Activated B cell treated with CpG ODN at 0.5 μM for 24 hours (primary cell): ENCODE measurements around the gene WDR45B. TPM values are rescaled to one million over a fixed set of nuclear protein-coding genes. Genes with fewer than 3 reads are reported as not detected.

Experiments
- ATAC-seq: fragments of 200-7000 bp; cut with Tn5 transposase; one replicate; pipeline ENCODE4 v1.10.0; 2021; ENCODE audit warnings: low read depth, mild to moderate bottlenecking, moderate library complexity
- CTCF ChIA-PET: fragments of 350-600 bp; sonication (Branson Sonifier 250); formaldehyde crosslinking; loops from one replicate; lab custom pipeline; 2021; ENCODE audit warnings: antibody characterized with exemption; lab: Charles Lee
- POLR2A ChIA-PET: fragments of 350-600 bp; sonication (Branson Sonifier 250); formaldehyde crosslinking; loops from one replicate; lab custom pipeline; 2021; ENCODE audit warnings: antibody characterized with exemption; lab: Charles Lee
- DNase-seq: peaks from one replicate; pipeline ENCODE4 v3.0.0; 2022
- H3K27ac Mint-ChIP-seq: one replicate; pipeline ENCODE4 v1.8.0; 2020; ENCODE audit warnings: mixed read lengths
- H3K27me3 Mint-ChIP-seq: one replicate; pipeline ENCODE4 v1.8.0; 2021; ENCODE audit warnings: mixed read lengths
- H3K36me3 Mint-ChIP-seq: one replicate; pipeline ENCODE4 v1.8.0; 2021; ENCODE audit warnings: low read depth, mixed read lengths
- H3K4me1 Mint-ChIP-seq: one replicate; pipeline ENCODE4 v1.8.0; 2021; ENCODE audit warnings: mixed read lengths
- H3K4me3 Mint-ChIP-seq: one replicate; pipeline ENCODE4 v1.8.0; 2020; ENCODE audit warnings: mild to moderate bottlenecking, mixed read lengths
- H3K9me3 Mint-ChIP-seq: one replicate; pipeline ENCODE4 v1.8.0; 2020; ENCODE audit warnings: mixed read lengths
- CTCF ChIP-seq: fragments of 200-600 bp; IDR thresholded peaks from one replicate; pipeline ENCODE4 v1.8.0; 2022; ENCODE audit warnings: antibody characterized with exemption, mild to moderate bottlenecking
- intact Hi-C: fragments of 100-400 bp; cut with micrococcal nuclease; formaldehyde crosslinking; loops from one replicate; pipeline ENCODE4 v1.15.1; 2024
- total RNA-seq: library from RNA; stranded (reverse); gene quantifications from 2 replicates; pipeline ENCODE4 v1.2.3, GENCODE V29; 2022

The WDR45B gene
- total RNA-seq, 1 donor from 2014 or later: 51.2 TPM

- ATAC-seq (no peak), DNase-seq (no peak)
- H3K9me3 Mint-ChIP-seq: no peaks in the 10 kb centered on the region
- no peak for TF ChIP-seq CTCF
- ChIA-PET POLR2A (no interaction called here), CTCF (no interaction called here)
- no peaks in the 10 kb centered on the region for H3K27me3 Mint-ChIP-seq
- intact Hi-C loops: no loop called here
- H3K4me1 Mint-ChIP-seq: no peaks in the 10 kb centered on the region
- H3K4me3 Mint-ChIP-seq: no peak overlapping the region
- no peaks in the 10 kb centered on the region for H3K36me3 Mint-ChIP-seq
- H3K27ac Mint-ChIP-seq: no peak overlapping the region
Observed at GRCh38 chr17:82687871-82688270, 39.6 kb upstream of the WDR45B start.

GRCh38 chr17:82687375-82687861, 39.2 kb upstream of the WDR45B start:
- no peak for TF ChIP-seq CTCF
- ATAC-seq: no peak
- no peaks in the 10 kb centered on the region for H3K27me3 Mint-ChIP-seq

GRCh38 chr17:82686366-82687324, 38.4 kb upstream of the WDR45B start:
- Mint-ChIP-seq H3K4me1 (no peaks in the 10 kb centered on the region), H3K27ac (no peak overlapping the region), H3K27me3 (no peaks in the 10 kb centered on the region), H3K36me3 (peaks cover 3% of the 10 kb centered on the region), H3K4me3 (no peak overlapping the region), H3K9me3 (peaks cover 8% of the 10 kb centered on the region)
- POLR2A ChIA-PET: interaction anchor here (0.7 kb wide), 1 partner anchor 315 kb away, joined by 3 read pairs; no protein-coding TSS in a partner anchor
- no peak for TF ChIP-seq CTCF
- DNase-seq (no peak), ATAC-seq (no peak)
- CTCF ChIA-PET: no interaction called here
- intact Hi-C loops: no loop called here

More at GRCh38 chr17:82687375-82687861, 39.2 kb upstream of the WDR45B start:
- peaks cover under 1% of the 10 kb centered on the region for H3K9me3 Mint-ChIP-seq
- intact Hi-C loops: no loop called here
- ChIA-PET CTCF (no interaction called here), POLR2A (interaction anchor here (0.7 kb wide), 1 partner anchor 314 kb away, joined by 3 read pairs; no protein-coding TSS in a partner anchor)
- H3K27ac Mint-ChIP-seq: no peak overlapping the region
- H3K4me3 Mint-ChIP-seq: no peak overlapping the region
- DNase-seq: no peak
- H3K36me3 Mint-ChIP-seq: no peaks in the 10 kb centered on the region
- no peaks in the 10 kb centered on the region for H3K4me1 Mint-ChIP-seq

- no peaks in the 10 kb centered on the region for H3K4me1 Mint-ChIP-seq
- ATAC-seq (no peak), DNase-seq (no peak)
- peaks cover 3% of the 10 kb centered on the region for H3K36me3 Mint-ChIP-seq
- intact Hi-C loops: no loop called here
- POLR2A ChIA-PET: no interaction called here
- H3K27ac Mint-ChIP-seq: no peak overlapping the region
- CTCF ChIA-PET: no interaction called here
- H3K27me3 Mint-ChIP-seq: no peaks in the 10 kb centered on the region
- H3K4me3 Mint-ChIP-seq: no peak overlapping the region
- no peak for TF ChIP-seq CTCF
- H3K9me3 Mint-ChIP-seq: peaks cover 9% of the 10 kb centered on the region
Observed at GRCh38 chr17:82685291-82685690, 37.0 kb upstream of the WDR45B start.

- Mint-ChIP-seq H3K4me1 (no peaks in the 10 kb centered on the region), H3K9me3 (peaks cover 9% of the 10 kb centered on the region), H3K4me3 (no peak overlapping the region), H3K27me3 (no peaks in the 10 kb centered on the region), H3K36me3 (peaks cover 3% of the 10 kb centered on the region), H3K27ac (no peak overlapping the region)
- POLR2A ChIA-PET: no interaction called here
- CTCF ChIA-PET: no interaction called here
- ATAC-seq (no peak), DNase-seq (no peak)
- intact Hi-C loops: no loop called here
- no peak for TF ChIP-seq CTCF
Observed at GRCh38 chr17:82684228-82684841, 36.1 kb upstream of the WDR45B start.
